ENCODE data around the gene ITGA11. TPM values are rescaled to one million over a fixed set of nuclear protein-coding genes. Genes with fewer than 3 reads are reported as not detected.

ITGA11 gene
- polyA plus RNA-seq, 4 donors, result 0.27 to 0.99 (median 0.48) TPM; not detected in 1

GRCh38 chr15:68249058-68249713 is 182.8 kb downstream of the ITGA11 start:
- H3K4me3 ChIP-seq (ENCODE audit: low read depth in 1 of 3, low read length in 3 of 3), result no peak overlapping the region
- H3K36me3 ChIP-seq (ENCODE audit: control insufficient read depth in 3 of 3, insufficient read depth in 2 of 3, low read depth in 1 of 3, low read length in 3 of 3), result peaks cover 0 to 2% (median 0%) of the 10 kb centered on the region in 3 donors
- no peak for DNase-seq
- H3K27me3 ChIP-seq (ENCODE audit: control insufficient read depth in 3 of 3, insufficient read depth in 3 of 3, low read length in 3 of 3), result no peaks in the 10 kb centered on the region
- no peak for FAIRE-seq
- H3K4me1 ChIP-seq (ENCODE audit: control insufficient read depth in 3 of 3, insufficient read depth in 2 of 3, low read depth in 1 of 3, low read length in 2 of 3), result no peaks in the 10 kb centered on the region
- WGBS, 3 donors, result 61 to 84% (median 64%) methylated on average over 3 of the region's 3 CpGs
- H3K27ac ChIP-seq (ENCODE audit: low read depth in 1 of 3, low read length in 2 of 3), result no peak overlapping the region
- H3K9me3 ChIP-seq (ENCODE audit: control insufficient read depth in 2 of 2, insufficient read depth in 1 of 2, low read depth in 1 of 2, low read length in 1 of 2), result peaks cover 0 to 9% of the 10 kb centered on the region in 2 donors

Other genes with a start within 250 kb of the ITGA11 start
- gene CALML4, start 226.8 kb downstream of the ITGA11 start, polyA plus RNA-seq, result 100 to 1,000 TPM; 127 to 288 (median 191) TPM
- gene CLN6, start 202.4 kb downstream of the ITGA11 start, polyA plus RNA-seq, result 10 to 100 TPM in 2 of 4 donors, 1 to 10 TPM in 2; 5.8 to 62.4 (median 25.7) TPM
- gene FEM1B, start 154.4 kb downstream of the ITGA11 start, polyA plus RNA-seq, result 10 to 100 TPM; 11.3 to 54.7 (median 13.6) TPM
- gene CORO2B, start 146.8 kb upstream of the ITGA11 start, polyA plus RNA-seq, result 1 to 10 TPM; 1.3 to 3.0 (median 1.7) TPM